H1 (cell line): ENCODE results near the gene KCNC3. TPM values are rescaled to one million over a fixed set of nuclear protein-coding genes. Genes with fewer than 3 reads are reported as not detected.

Experiments used
- CBX8 ChIP-seq: fragments of 300-800, 300-1000 bp; sonication (generic); IDR thresholded peaks from 2 replicates; pipeline ENCODE4 v1.7.1; 2016; ENCODE audit warnings: low read depth, low read length, borderline replicate concordance
- CHD7 ChIP-seq: fragments of 300-600 bp; sonication (generic); IDR thresholded peaks from 2 replicates; pipeline ENCODE4 v1.7.1; 2012; ENCODE audit warnings: low read length, moderate library complexity, mild to moderate bottlenecking, inconsistent platforms; ENCODE audit not compliant: insufficient replicate concordance
- E2F6 ChIP-seq: IDR thresholded peaks from 2 replicates; pipeline ENCODE4 v1.6.1; 2012; ENCODE audit warnings: inconsistent platforms
- HDAC6 ChIP-seq: IDR thresholded peaks from one replicate; pipeline ENCODE4 v1.7.1; 2012; ENCODE audit warnings: low read depth, mild to moderate bottlenecking, inconsistent platforms, low read length, moderate library complexity
- JUND ChIP-seq: IDR thresholded peaks from 2 replicates; pipeline ENCODE4 v1.6.1; 2011; ENCODE audit warnings: mild to moderate bottlenecking, improper control_type of control experiment, low read length
- MAX ChIP-seq: IDR thresholded peaks from 2 replicates; pipeline ENCODE4 v1.6.1; 2012; ENCODE audit warnings: inconsistent platforms
- PHF8 ChIP-seq: fragments of 200-600 bp; sonication (generic); conservative IDR thresholded peaks from 2 replicates; pipeline ENCODE4 v1.7.1; 2012; ENCODE audit warnings: low read depth, mild to moderate bottlenecking, inconsistent platforms, low read length, moderate library complexity
- POLR2AphosphoS5 ChIP-seq: IDR thresholded peaks from 2 replicates; pipeline ENCODE4 v1.6.1; 2011; ENCODE audit warnings: low read depth, low read length
- ZNF274 ChIP-seq: IDR thresholded peaks from 2 replicates; pipeline ENCODE4 v1.7.0; 2012; ENCODE audit warnings: low read length, borderline replicate concordance; ENCODE audit errors: extremely low read depth
- polyA plus RNA-seq, 7 experiments: library from polyadenylated mRNA; depleted of rRNA in 3 of 7; stranded (reverse) in 5 of 7; unstranded in 2 of 7; fragments of >200 nt in 5 of 7; fragments of 200-250 nt in 2 of 7; gene quantifications; 1 replicate in 5 of 7; 2 replicates in 1 of 7; 4 replicates in 1 of 7; pipeline versions ENCODE4 v1.2.1 to v1.2.3, GENCODE V29; 2011 to 2013; ENCODE audit warnings: missing spikeins in 2 of 7, mixed read lengths in 2 of 7
- total RNA-seq: library from RNA; stranded (reverse); fragmentation: NEBNext Ultra II Directional; extraction: Animal tissue kit (Norgen Biotek cat#: 25700); gene quantifications from 2 replicates; pipeline ENCODE4 v1.2.1, GENCODE V29; 2021

The KCNC3 gene
- total and polyA plus RNA-seq, 2 of the 8 experiments (the other 6 are each of a cell fraction or from before 2014, with no cell fraction given), result 3.9 to 7.2 TPM

- TF ChIP-seq CHD7 (no peak), HDAC6 (no peak), JUND (peak; percentile 68), E2F6 (peak; percentile 92), ZNF274 (no peak), CBX8 (no peak), MAX (peak; percentile 76), PHF8 (peak; percentile 78), POLR2AphosphoS5 (peak; percentile 39)
Observed at GRCh38 chr19:50333737-50334617, 4.8 kb upstream of the KCNC3 start (continued).
